ENCODE measurements around the gene ZNF235. TPM values are rescaled to one million over a fixed set of nuclear protein-coding genes. Genes with fewer than 3 reads are reported as not detected.
"Not testable (repeated sequence)": the region's sequence is repeated elsewhere in the genome, so short reads cannot be mapped to it uniquely, and the experiment has no call there.

The ZNF235 gene
- total and polyA plus RNA-seq, 2 donors from 2014 or later: 3.0 to 9.4 TPM

DNA sequence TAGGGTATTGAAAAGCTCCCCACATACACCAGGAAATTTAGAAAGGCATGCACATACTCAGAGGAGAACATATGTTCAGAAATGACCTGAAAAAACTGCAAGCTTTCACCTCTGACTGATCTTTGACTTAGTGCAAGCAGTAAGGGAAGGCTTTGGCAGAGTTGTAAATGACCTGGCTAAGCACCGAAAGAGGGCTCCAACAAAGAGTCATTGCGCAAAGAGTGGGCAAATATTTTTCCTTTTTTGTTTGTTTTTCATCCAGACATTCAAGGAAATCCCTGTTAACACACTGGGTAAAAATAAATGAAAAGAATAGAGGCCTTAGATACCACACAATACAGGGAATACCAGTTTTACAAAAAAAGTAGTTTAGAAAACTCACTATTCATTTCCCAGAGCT, 50.3 kb downstream of the ZNF235 start:
- H3K9ac ChIP-seq (ENCODE audit: low read length in 3 of 3): no peak overlapping the region
- intact Hi-C loops (cut with DNase I): no loop called here
- TF ChIP-seq, protein P1, sequence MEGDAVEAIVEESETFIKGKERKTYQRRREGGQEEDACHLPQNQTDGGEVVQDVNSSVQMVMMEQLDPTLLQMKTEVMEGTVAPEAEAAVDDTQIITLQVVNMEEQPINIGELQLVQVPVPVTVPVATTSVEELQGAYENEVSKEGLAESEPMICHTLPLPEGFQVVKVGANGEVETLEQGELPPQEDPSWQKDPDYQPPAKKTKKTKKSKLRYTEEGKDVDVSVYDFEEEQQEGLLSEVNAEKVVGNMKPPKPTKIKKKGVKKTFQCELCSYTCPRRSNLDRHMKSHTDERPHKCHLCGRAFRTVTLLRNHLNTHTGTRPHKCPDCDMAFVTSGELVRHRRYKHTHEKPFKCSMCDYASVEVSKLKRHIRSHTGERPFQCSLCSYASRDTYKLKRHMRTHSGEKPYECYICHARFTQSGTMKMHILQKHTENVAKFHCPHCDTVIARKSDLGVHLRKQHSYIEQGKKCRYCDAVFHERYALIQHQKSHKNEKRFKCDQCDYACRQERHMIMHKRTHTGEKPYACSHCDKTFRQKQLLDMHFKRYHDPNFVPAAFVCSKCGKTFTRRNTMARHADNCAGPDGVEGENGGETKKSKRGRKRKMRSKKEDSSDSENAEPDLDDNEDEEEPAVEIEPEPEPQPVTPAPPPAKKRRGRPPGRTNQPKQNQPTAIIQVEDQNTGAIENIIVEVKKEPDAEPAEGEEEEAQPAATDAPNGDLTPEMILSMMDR (IDR thresholded peaks at IDR 0.05; ENCODE audit: borderline replicate concordance, extremely low read depth, insufficient read depth): no peak
- H3K27ac ChIP-seq (ENCODE audit: low read depth in 2 of 2, low read length in 2 of 2): no peak overlapping the region
- no peaks in the 10 kb centered on the region for H3K27me3 ChIP-seq (ENCODE audit: control insufficient read depth, insufficient read depth, low read length)
- no peak for DNase-seq
- no peaks in the 10 kb centered on the region for H3K36me3 ChIP-seq (ENCODE audit: control insufficient read depth in 2 of 3, insufficient read depth in 3 of 3, low read length in 3 of 3)
- peaks cover 0 to 71% (median 12%) of the 10 kb centered on the region in 3 donors for H3K9me3 ChIP-seq (ENCODE audit: control insufficient read depth in 2 of 3, insufficient read depth in 1 of 3, low read length in 3 of 3)
- no peak overlapping the region for H3K4me3 ChIP-seq (ENCODE audit: low read length in 3 of 3)
- no peaks in the 10 kb centered on the region for H3K4me1 ChIP-seq (ENCODE audit: control insufficient read depth in 2 of 3, insufficient read depth in 2 of 3, low read depth in 1 of 3, low read length in 3 of 3)
- FAIRE-seq: no peak

DNA sequence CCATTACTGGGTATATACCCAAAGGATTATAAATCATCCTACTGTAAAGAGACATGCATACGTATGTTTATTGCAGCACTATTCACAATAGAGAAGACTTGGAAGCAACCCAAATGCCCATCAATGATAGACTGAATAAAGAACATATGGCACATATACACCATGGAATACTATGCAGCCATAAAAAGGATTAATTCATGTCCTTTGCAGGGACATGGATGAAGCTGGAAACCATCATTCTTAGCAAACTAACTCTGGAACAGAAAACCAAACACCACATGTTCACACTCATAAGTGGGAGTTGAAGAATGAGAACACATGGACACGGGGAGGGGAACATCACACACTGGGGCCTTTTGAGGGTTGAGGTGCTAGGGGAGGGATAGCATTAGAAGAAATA, 51.4 kb downstream of the ZNF235 start:
- DNase-seq; intact Hi-C loops (cut with DNase I); H3K27me3 ChIP-seq (ENCODE audit: control insufficient read depth, insufficient read depth, low read length); H3K4me1 ChIP-seq (ENCODE audit: control insufficient read depth in 2 of 3, insufficient read depth in 2 of 3, low read depth in 1 of 3, low read length in 3 of 3); H3K4me3 ChIP-seq (ENCODE audit: low read length in 3 of 3); FAIRE-seq; H3K9ac ChIP-seq (ENCODE audit: low read length in 3 of 3); H3K27ac ChIP-seq (ENCODE audit: low read depth in 2 of 2, low read length in 2 of 2); H3K36me3 ChIP-seq (ENCODE audit: control insufficient read depth in 2 of 3, insufficient read depth in 3 of 3, low read length in 3 of 3): not testable (repeated sequence)
- peaks cover 0 to 75% (median 12%) of the 10 kb centered on the region in 3 donors for H3K9me3 ChIP-seq (ENCODE audit: control insufficient read depth in 2 of 3, insufficient read depth in 1 of 3, low read length in 3 of 3)

DNA sequence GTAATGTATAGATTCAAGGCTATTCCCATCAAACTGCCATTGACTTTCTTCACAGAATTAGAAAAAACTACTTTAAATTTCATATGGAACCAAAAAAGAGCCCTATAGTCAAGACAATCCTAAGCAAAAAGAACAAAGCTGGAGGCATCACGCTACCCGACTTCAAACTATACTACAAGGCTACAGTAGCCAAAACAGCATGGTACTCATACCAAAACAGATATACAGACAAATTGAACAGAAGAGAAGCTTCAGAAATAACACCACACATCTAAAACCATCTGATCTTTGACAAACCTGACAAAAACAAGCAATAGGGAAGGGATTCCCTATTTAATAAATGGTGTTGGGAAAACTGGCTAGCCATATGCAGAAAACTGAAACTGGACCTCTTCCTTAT, 52.5 kb downstream of the ZNF235 start:
- intact Hi-C loops (cut with DNase I); H3K27ac ChIP-seq (ENCODE audit: low read depth in 2 of 2, low read length in 2 of 2); FAIRE-seq; H3K4me1 ChIP-seq (ENCODE audit: control insufficient read depth in 2 of 3, insufficient read depth in 2 of 3, low read depth in 1 of 3, low read length in 3 of 3); H3K36me3 ChIP-seq (ENCODE audit: control insufficient read depth in 2 of 3, insufficient read depth in 3 of 3, low read length in 3 of 3); DNase-seq; H3K9ac ChIP-seq (ENCODE audit: low read length in 3 of 3); H3K27me3 ChIP-seq (ENCODE audit: control insufficient read depth, insufficient read depth, low read length); H3K4me3 ChIP-seq (ENCODE audit: low read length in 3 of 3): not testable (repeated sequence)
- peaks cover 0 to 75% (median 19%) of the 10 kb centered on the region in 3 donors for H3K9me3 ChIP-seq (ENCODE audit: control insufficient read depth in 2 of 3, insufficient read depth in 1 of 3, low read length in 3 of 3)

DNA sequence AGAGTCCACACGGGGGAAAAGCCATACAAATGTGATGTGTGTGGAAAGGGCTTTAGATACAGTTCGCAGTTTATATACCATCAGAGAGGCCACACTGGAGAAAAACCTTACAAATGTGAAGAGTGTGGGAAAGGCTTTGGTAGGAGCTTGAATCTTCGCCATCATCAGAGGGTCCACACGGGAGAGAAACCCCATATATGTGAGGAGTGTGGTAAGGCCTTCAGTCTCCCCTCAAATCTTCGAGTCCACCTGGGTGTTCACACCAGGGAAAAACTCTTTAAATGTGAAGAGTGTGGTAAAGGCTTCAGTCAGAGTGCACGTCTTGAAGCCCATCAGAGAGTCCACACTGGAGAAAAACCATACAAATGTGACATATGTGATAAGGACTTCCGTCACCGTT, 68.4 kb downstream of the ZNF235 start:
- FAIRE-seq (no peak), DNase-seq (no peak)
- intact Hi-C loops (cut with DNase I): no loop called here
- peak overlapping the region in 2 of 3 donors; percentile 12 to 35 for H3K4me3 ChIP-seq (ENCODE audit: low read length in 3 of 3)
- peaks cover 29 to 50% (median 31%) of the 10 kb centered on the region in 3 donors for H3K36me3 ChIP-seq (ENCODE audit: control insufficient read depth in 2 of 3, insufficient read depth in 3 of 3, low read length in 3 of 3)
- H3K9ac ChIP-seq (ENCODE audit: low read length in 3 of 3): no peak overlapping the region
- H3K27me3 ChIP-seq (ENCODE audit: control insufficient read depth, insufficient read depth, low read length): no peaks in the 10 kb centered on the region
- H3K9me3 ChIP-seq (ENCODE audit: control insufficient read depth in 2 of 3, insufficient read depth in 1 of 3, low read length in 3 of 3): peaks cover 11 to 79% (median 33%) of the 10 kb centered on the region in 3 donors
- TF ChIP-seq, protein P1 (IDR thresholded peaks at IDR 0.05; ENCODE audit: borderline replicate concordance, extremely low read depth, insufficient read depth): no peak
- no peaks in the 10 kb centered on the region for H3K4me1 ChIP-seq (ENCODE audit: control insufficient read depth in 2 of 3, insufficient read depth in 2 of 3, low read depth in 1 of 3, low read length in 3 of 3)
- no peak overlapping the region for H3K27ac ChIP-seq (ENCODE audit: low read depth in 2 of 2, low read length in 2 of 2)

Other genes with a start within 250 kb of the ZNF235 start
- gene ZNF284, start 232.9 kb downstream of the ZNF235 start, total RNA-seq: 2.5 TPM
- gene ZNF284, start 232.9 kb downstream of the ZNF235 start, polyA plus RNA-seq (ENCODE audit: insufficient read depth, low read depth, low replicate concordance): 1.2 TPM
- gene ZNF224, start 210.7 kb downstream of the ZNF235 start, total RNA-seq: 34.0 TPM
- 7.8 TPM for gene ZNF224, start 210.7 kb downstream of the ZNF235 start, polyA plus RNA-seq (ENCODE audit: insufficient read depth, low read depth, low replicate concordance)
- 6.7 TPM for gene ZNF225, start 191.6 kb downstream of the ZNF235 start, total RNA-seq
- 2.3 TPM for gene ZNF225, start 191.6 kb downstream of the ZNF235 start, polyA plus RNA-seq (ENCODE audit: insufficient read depth, low read depth, low replicate concordance)
- 13.8 TPM for gene ZNF234, start 163.5 kb downstream of the ZNF235 start, total RNA-seq
- 3.2 TPM for gene ZNF234, start 163.5 kb downstream of the ZNF235 start, polyA plus RNA-seq (ENCODE audit: insufficient read depth, low read depth, low replicate concordance)
- gene ZNF226, start 139.9 kb downstream of the ZNF235 start, total RNA-seq: 29.3 TPM
- gene ZNF226, start 139.9 kb downstream of the ZNF235 start, polyA plus RNA-seq (ENCODE audit: insufficient read depth, low read depth, low replicate concordance): 27.4 TPM
- 22.3 TPM for gene ZNF227, start 92.5 kb downstream of the ZNF235 start, total RNA-seq
- gene ZNF227, start 92.5 kb downstream of the ZNF235 start, polyA plus RNA-seq (ENCODE audit: insufficient read depth, low read depth, low replicate concordance): 5.0 TPM
- gene ZNF233, start 45.1 kb downstream of the ZNF235 start, total RNA-seq: 1.9 TPM
- 2.5 TPM for gene ZNF233, start 45.1 kb downstream of the ZNF235 start, polyA plus RNA-seq (ENCODE audit: insufficient read depth, low read depth, low replicate concordance)
- gene ZNF112, start 51.7 kb upstream of the ZNF235 start, total RNA-seq: 8.5 TPM
- 3.4 TPM for gene ZNF112, start 51.7 kb upstream of the ZNF235 start, polyA plus RNA-seq (ENCODE audit: insufficient read depth, low read depth, low replicate concordance)
- gene ZNF285, start 96.6 kb upstream of the ZNF235 start, total RNA-seq: 4.9 TPM
- 2.8 TPM for gene ZNF285, start 96.6 kb upstream of the ZNF235 start, polyA plus RNA-seq (ENCODE audit: insufficient read depth, low read depth, low replicate concordance)
- gene ZNF229, start 143.4 kb upstream of the ZNF235 start, total RNA-seq: 8.4 TPM
- gene ZNF229, start 143.4 kb upstream of the ZNF235 start, polyA plus RNA-seq (ENCODE audit: insufficient read depth, low read depth, low replicate concordance): 2.0 TPM
- gene ZNF180, start 195.5 kb upstream of the ZNF235 start, total RNA-seq: 10.3 TPM
- 3.4 TPM for gene ZNF180, start 195.5 kb upstream of the ZNF235 start, polyA plus RNA-seq (ENCODE audit: insufficient read depth, low read depth, low replicate concordance)
- gene CEACAM20, start 224.7 kb upstream of the ZNF235 start, total RNA-seq: not detected
- not detected for gene CEACAM20, start 224.7 kb upstream of the ZNF235 start, polyA plus RNA-seq (ENCODE audit: insufficient read depth, low read depth, low replicate concordance)